BLaER1 (cell line): Measurements from ENCODE around the gene OTOP2.
"Not testable (repeated sequence)": the region's sequence is repeated elsewhere in the genome, so short reads cannot be mapped to it uniquely, and the experiment has no call there.

Source experiments
- H3K27ac ChIP-seq: shearing (Covaris generic); formaldehyde crosslinking; 2 replicates; pipeline ENCODE4 v1.8.1; 2022
- H3K27me3 ChIP-seq: shearing (Covaris generic); formaldehyde crosslinking; 2 replicates; pipeline ENCODE4 v1.8.1; 2022
- H3K36me3 ChIP-seq: shearing (Covaris generic); formaldehyde crosslinking; 2 replicates; pipeline ENCODE4 v1.8.1; 2022
- H3K4me1 ChIP-seq: shearing (Covaris generic); formaldehyde crosslinking; 2 replicates; pipeline ENCODE4 v1.8.1; 2022
- H3K4me2 ChIP-seq: shearing (Covaris generic); formaldehyde crosslinking; 2 replicates; pipeline ENCODE4 v1.8.1; 2022
- H3K4me3 ChIP-seq: shearing (Covaris generic); formaldehyde crosslinking; 2 replicates; pipeline ENCODE4 v1.8.1; 2022
- H3K9ac ChIP-seq: shearing (Covaris generic); formaldehyde crosslinking; 2 replicates; pipeline ENCODE4 v1.8.1; 2022
- H3K9me3 ChIP-seq: shearing (Covaris generic); formaldehyde crosslinking; 2 replicates; pipeline ENCODE4 v1.8.1; 2022
- H4K20me1 ChIP-seq: shearing (Covaris generic); formaldehyde crosslinking; 2 replicates; pipeline ENCODE4 v1.8.1; 2022
- Cebpa-rat ChIP-seq: shearing (Covaris generic); IDR thresholded peaks from 2 replicates; pipeline ENCODE4 v1.8.1; 2022

OTOP2 gene

GRCh38 chr17:74968361-74968780, 44.3 kb downstream of the OTOP2 start:
- Histone ChIP-seq H3K4me1 (peaks cover 14% of the 10 kb centered on the region), H3K9ac (no peak overlapping the region), H3K4me2 (no peak overlapping the region), H4K20me1 (peaks cover 6% of the 10 kb centered on the region; the same call in 1 of the 2 replicates), H3K9me3 (no peaks in the 10 kb centered on the region), H3K36me3 (no peaks in the 10 kb centered on the region), H3K4me3 (no peak overlapping the region), H3K27ac (no peak overlapping the region), H3K27me3 (peaks cover 26% of the 10 kb centered on the region)
- no peak for TF ChIP-seq Cebpa-rat

DNA sequence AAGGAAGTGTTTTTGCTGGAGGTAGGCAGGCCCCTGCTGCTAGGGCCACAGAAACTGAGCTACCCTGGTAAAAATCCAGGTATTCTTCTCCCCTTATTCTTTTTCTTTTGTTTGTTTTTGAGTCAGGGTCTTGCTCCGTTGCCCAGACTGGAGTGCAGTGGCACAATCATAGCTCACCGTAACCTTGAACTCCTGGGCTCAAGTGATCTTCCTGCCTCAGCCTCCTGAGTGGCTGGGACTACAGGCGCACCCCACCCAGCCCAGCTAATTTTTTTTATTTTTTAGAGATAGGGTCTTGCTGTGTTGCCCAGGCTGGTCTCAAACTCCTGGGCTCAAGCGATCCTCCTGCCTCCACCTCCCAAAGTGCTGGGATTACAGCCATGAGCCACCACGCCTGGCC, 45.4 kb downstream of the OTOP2 start:
- H3K9ac ChIP-seq, H3K4me2 ChIP-seq, H3K9me3 ChIP-seq, H3K27ac ChIP-seq, H4K20me1 ChIP-seq, H3K4me3 ChIP-seq, H3K36me3 ChIP-seq: not testable (repeated sequence)
- Histone ChIP-seq H3K4me1 (peaks cover 15% of the 10 kb centered on the region), H3K27me3 (peaks cover 35% of the 10 kb centered on the region)

GRCh38 chr17:74970395-74970794, 46.3 kb downstream of the OTOP2 start:
- no peak overlapping the region for H3K4me2 ChIP-seq
- H4K20me1 ChIP-seq = peaks cover 6% of the 10 kb centered on the region; the same call in 1 of the 2 replicates
- no peaks in the 10 kb centered on the region for H3K9me3 ChIP-seq
- no peak overlapping the region for H3K27ac ChIP-seq
- peaks cover 37% of the 10 kb centered on the region for H3K27me3 ChIP-seq
- peaks cover 15% of the 10 kb centered on the region for H3K4me1 ChIP-seq
- H3K4me3 ChIP-seq = no peak overlapping the region
- no peaks in the 10 kb centered on the region for H3K36me3 ChIP-seq
- TF ChIP-seq Cebpa-rat = no peak
- H3K9ac ChIP-seq = no peak overlapping the region

- Histone ChIP-seq H3K27ac (no peak overlapping the region), H3K4me1 (peaks cover 15% of the 10 kb centered on the region), H3K9ac (peak overlapping the region; percentile 45; the same call in 1 of the 2 replicates), H3K36me3 (no peaks in the 10 kb centered on the region), H3K4me3 (peak overlapping the region; percentile 70), H3K4me2 (peak overlapping the region; percentile 99), H3K27me3 (peaks cover 37% of the 10 kb centered on the region), H3K9me3 (no peaks in the 10 kb centered on the region), H4K20me1 (peaks cover 6% of the 10 kb centered on the region; the same call in 1 of the 2 replicates)
- TF ChIP-seq Cebpa-rat = no peak
Measured at GRCh38 chr17:74971069-74971841, 47.2 kb downstream of the OTOP2 start.

- Histone ChIP-seq H3K36me3 (no peaks in the 10 kb centered on the region), H3K9ac (peak overlapping the region; percentile 45; the same call in 1 of the 2 replicates), H3K9me3 (no peaks in the 10 kb centered on the region), H3K4me3 (peak overlapping the region; percentile 70), H3K4me1 (peaks cover 15% of the 10 kb centered on the region), H3K27me3 (peaks cover 37% of the 10 kb centered on the region), H3K27ac (no peak overlapping the region), H4K20me1 (peaks cover 6% of the 10 kb centered on the region; the same call in 1 of the 2 replicates), H3K4me2 (peak overlapping the region; percentile 99)
- no peak for TF ChIP-seq Cebpa-rat
Measured at GRCh38 chr17:74971842-74972106, 47.7 kb downstream of the OTOP2 start.

GRCh38 chr17:74972107-74972972, 48.3 kb downstream of the OTOP2 start, which contains the start of gene HID1:
Gene HID1 (minus strand): TSS chr17:74972759. CDS start chr17:74972656, 103 bp downstream.
- TF ChIP-seq Cebpa-rat = no peak
- Histone ChIP-seq H3K9ac (peak within 1 kb of the TSS; percentile 50), H3K4me3 (peak within 1 kb of the TSS; percentile 70), H3K36me3 (no peaks in the 10 kb centered on the region), H4K20me1 (peaks cover 6% of the 10 kb centered on the region; the same call in 1 of the 2 replicates), H3K4me1 (peaks cover 15% of the 10 kb centered on the region), H3K27me3 (peaks cover 37% of the 10 kb centered on the region), H3K27ac (no peak within 1 kb of the TSS), H3K9me3 (no peaks in the 10 kb centered on the region), H3K4me2 (peak within 1 kb of the TSS; percentile 99)

DNA sequence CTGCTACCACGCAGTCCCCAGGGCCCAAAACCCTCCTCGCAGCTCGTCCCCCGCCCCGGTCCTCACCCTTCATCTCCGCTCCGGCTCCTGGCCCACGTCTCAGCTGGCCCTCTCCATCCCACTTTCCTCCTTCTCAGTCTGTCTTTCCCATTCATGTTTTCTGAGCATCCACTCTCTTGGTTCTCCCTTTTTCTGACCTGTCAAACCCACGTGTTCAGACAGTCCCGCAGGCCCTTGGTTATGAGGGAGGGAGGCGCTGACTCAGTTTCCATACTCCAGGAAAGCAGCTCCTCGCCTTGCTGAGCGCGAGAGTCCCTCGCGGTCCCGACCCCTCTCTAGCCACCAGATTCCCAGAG, 48.9 kb downstream of the OTOP2 start:
- no peaks in the 10 kb centered on the region for H3K36me3 ChIP-seq
- no peak for TF ChIP-seq Cebpa-rat
- H3K9me3 ChIP-seq = no peaks in the 10 kb centered on the region
- peak overlapping the region; percentile 99 for H3K4me2 ChIP-seq
- no peak overlapping the region for H3K27ac ChIP-seq
- H4K20me1 ChIP-seq = peaks cover 6% of the 10 kb centered on the region; the same call in 1 of the 2 replicates
- peaks cover 15% of the 10 kb centered on the region for H3K4me1 ChIP-seq
- peaks cover 37% of the 10 kb centered on the region for H3K27me3 ChIP-seq
- H3K9ac ChIP-seq = peak overlapping the region; percentile 48; the same call in 1 of the 2 replicates
- H3K4me3 ChIP-seq = peak overlapping the region; percentile 70

GRCh38 chr17:74975943-74976342, 51.9 kb downstream of the OTOP2 start:
- Histone ChIP-seq H3K36me3 (no peaks in the 10 kb centered on the region), H3K27ac (no peak overlapping the region), H3K4me3 (no peak overlapping the region), H3K9ac (no peak overlapping the region), H3K4me1 (peaks cover 15% of the 10 kb centered on the region), H3K4me2 (no peak overlapping the region), H3K9me3 (no peaks in the 10 kb centered on the region), H3K27me3 (peaks cover 35% of the 10 kb centered on the region), H4K20me1 (peaks cover 6% of the 10 kb centered on the region; the same call in 1 of the 2 replicates)
- no peak for TF ChIP-seq Cebpa-rat

GRCh38 chr17:74977802-74978201, 53.7 kb downstream of the OTOP2 start:
- peaks cover 38% of the 10 kb centered on the region for H3K27me3 ChIP-seq
- peaks cover 22% of the 10 kb centered on the region for H3K4me1 ChIP-seq
- H3K4me3 ChIP-seq = no peak overlapping the region
- H4K20me1 ChIP-seq = peaks cover 5% of the 10 kb centered on the region; the same call in 1 of the 2 replicates
- H3K9me3 ChIP-seq = no peaks in the 10 kb centered on the region
- no peak for TF ChIP-seq Cebpa-rat
- H3K4me2 ChIP-seq = no peak overlapping the region
- no peak overlapping the region for H3K9ac ChIP-seq
- no peak overlapping the region for H3K27ac ChIP-seq
- no peaks in the 10 kb centered on the region for H3K36me3 ChIP-seq

GRCh38 chr17:74978240-74978639, 54.2 kb downstream of the OTOP2 start:
- no peak overlapping the region for H3K4me3 ChIP-seq
- no peak overlapping the region for H3K27ac ChIP-seq
- peaks cover 38% of the 10 kb centered on the region for H3K27me3 ChIP-seq
- no peaks in the 10 kb centered on the region for H3K9me3 ChIP-seq
- H4K20me1 ChIP-seq = peaks cover 1% of the 10 kb centered on the region; the same call in 1 of the 2 replicates
- no peak overlapping the region for H3K4me2 ChIP-seq
- H3K4me1 ChIP-seq = peaks cover 18% of the 10 kb centered on the region
- H3K9ac ChIP-seq = no peak overlapping the region
- no peak for TF ChIP-seq Cebpa-rat
- no peaks in the 10 kb centered on the region for H3K36me3 ChIP-seq
